Neural progenitor cell (in vitro differentiated cells): ENCODE data around the gene PKNOX2. TPM values are rescaled to one million over a fixed set of nuclear protein-coding genes. Genes with fewer than 3 reads are reported as not detected.

Experiments used
- DNase-seq: peaks from one replicate; pipeline ENCODE4 v3.0.0-alpha.2; 2016; ENCODE audit warnings: low spot score
- H2AFZ ChIP-seq: fragments of 200-600 bp; sonication (generic); replicated peaks from 2 replicates; pipeline ENCODE4 v1.6.1; 2016; ENCODE audit warnings: antibody characterized with exemption
- H3F3A ChIP-seq: fragments of 200-600 bp; sonication (generic); 2 replicates; pipeline ENCODE4 v1.6.1; 2016; ENCODE audit warnings: antibody characterized with exemption, low read depth
- H3K27ac ChIP-seq: fragments of 200-600 bp; sonication (generic); 2 replicates; pipeline ENCODE4 v1.5.1; 2016; ENCODE audit warnings: mild to moderate bottlenecking
- H3K27me3 ChIP-seq: fragments of 200-600 bp; sonication (generic); 2 replicates; pipeline ENCODE4 v1.6.1; 2016; ENCODE audit warnings: mild to moderate bottlenecking, moderate library complexity
- H3K36me3 ChIP-seq: fragments of 200-600 bp; sonication (generic); 2 replicates; pipeline ENCODE4 v1.5.1; 2016
- H3K4me1 ChIP-seq: fragments of 200-600 bp; sonication (generic); 2 replicates; pipeline ENCODE4 v1.6.1; 2016; ENCODE audit warnings: mixed run types
- H3K4me2 ChIP-seq: fragments of 200-600 bp; sonication (generic); 2 replicates; pipeline ENCODE4 v1.6.1; 2016
- H3K4me3 ChIP-seq: fragments of 200-600 bp; sonication (generic); 2 replicates; pipeline ENCODE4 v1.5.1; 2016
- H3K79me2 ChIP-seq: fragments of 200-600 bp; sonication (generic); 2 replicates; pipeline ENCODE4 v1.6.1; 2016; ENCODE audit warnings: low read depth
- H3K9ac ChIP-seq: fragments of 200-600 bp; sonication (generic); 2 replicates; pipeline ENCODE4 v1.6.1; 2016
- H3K9me3 ChIP-seq: fragments of 200-600 bp; sonication (generic); 2 replicates; pipeline ENCODE4 v1.5.1; 2016; ENCODE audit warnings: low read depth
- H4K20me1 ChIP-seq: fragments of 200-600 bp; sonication (generic); 2 replicates; pipeline ENCODE4 v1.6.1; 2016; ENCODE audit warnings: low read depth
- H3K27ac Mint-ChIP-seq: 3 replicates; pipeline ENCODE4 v1.8.0; 2021; ENCODE audit warnings: mixed read lengths
- H3K27me3 Mint-ChIP-seq: 2 replicates; pipeline ENCODE4 v1.8.0; 2022; ENCODE audit warnings: low read depth, mild to moderate bottlenecking, inconsistent platforms, moderate library complexity, mixed read lengths; ENCODE audit not compliant: insufficient read depth
- H3K36me3 Mint-ChIP-seq: 3 replicates; pipeline ENCODE4 v1.8.0; 2021; ENCODE audit warnings: mixed read lengths
- H3K4me1 Mint-ChIP-seq: 3 replicates; pipeline ENCODE4 v1.8.0; 2021; ENCODE audit warnings: mixed read lengths
- H3K4me3 Mint-ChIP-seq: 3 replicates; pipeline ENCODE4 v1.8.0; 2021; ENCODE audit warnings: mild to moderate bottlenecking, moderate library complexity, mixed read lengths
- H3K9me3 Mint-ChIP-seq: 3 replicates; pipeline ENCODE4 v1.8.0; 2020; ENCODE audit warnings: mixed read lengths
- CTCF ChIP-seq: fragments of 200-600 bp; sonication (generic); IDR thresholded peaks from 2 replicates; pipeline ENCODE4 v1.5.1; 2017; ENCODE audit warnings: antibody characterized with exemption, mild to moderate bottlenecking
- EZH2 ChIP-seq: fragments of 200-600 bp; sonication (generic); IDR thresholded peaks from 2 replicates; pipeline ENCODE4 v1.6.1; 2017; ENCODE audit warnings: antibody characterized with exemption, mild to moderate bottlenecking, moderate library complexity
- EZH2phosphoT487 ChIP-seq: fragments of 200-600 bp; sonication (generic); IDR thresholded peaks from 2 replicates; pipeline ENCODE4 v1.6.1; 2017; ENCODE audit warnings: antibody characterized with exemption
- total RNA-seq: library from RNA; depleted of rRNA; stranded (reverse); fragments of >200 nt; gene quantifications from 2 replicates; pipeline ENCODE4 v1.2.3, GENCODE V29; 2015; ENCODE audit warnings: low replicate concordance

The PKNOX2 gene
- total RNA-seq, 1 donor from 2014 or later, result 4.3 TPM

GRCh38 chr11:125389339-125390166 is 225.0 kb downstream of the PKNOX2 start:
- Mint-ChIP-seq H3K27me3 (peaks cover 8% of the 10 kb centered on the region), H3K9me3 (no peaks in the 10 kb centered on the region), H3K4me1 (peaks cover 6% of the 10 kb centered on the region), H3K36me3 (peaks cover 53% of the 10 kb centered on the region), H3K27ac (no peak overlapping the region), H3K4me3 (no peak overlapping the region)
- H3K9ac ChIP-seq, result no peak overlapping the region
- H3K4me3 ChIP-seq, result no peak overlapping the region
- H3K27ac ChIP-seq, result no peak overlapping the region
- TF ChIP-seq EZH2 (no peak), EZH2phosphoT487 (no peak), CTCF (no peak)
- H4K20me1 ChIP-seq, result no peaks in the 10 kb centered on the region
- H3F3A ChIP-seq, result peaks cover 4% of the 10 kb centered on the region
- no peak overlapping the region for H2AFZ ChIP-seq
- peaks cover 21% of the 10 kb centered on the region for H3K4me1 ChIP-seq
- no peaks in the 10 kb centered on the region for H3K79me2 ChIP-seq
- no peaks in the 10 kb centered on the region for H3K36me3 ChIP-seq
- H3K4me2 ChIP-seq, result no peak overlapping the region
- H3K9me3 ChIP-seq, result no peaks in the 10 kb centered on the region
- DNase-seq, result no peak
- H3K27me3 ChIP-seq, result no peaks in the 10 kb centered on the region

- no peak overlapping the region for H3K4me2 ChIP-seq
- no peaks in the 10 kb centered on the region for H3K79me2 ChIP-seq
- no peak overlapping the region for H3K27ac Mint-ChIP-seq
- H3K4me3 Mint-ChIP-seq, result no peak overlapping the region
- no peak overlapping the region for H3K9ac ChIP-seq
- peaks cover 5% of the 10 kb centered on the region for H3K27me3 Mint-ChIP-seq
- H2AFZ ChIP-seq, result no peak overlapping the region
- peaks cover 6% of the 10 kb centered on the region for H3K4me1 Mint-ChIP-seq
- no peaks in the 10 kb centered on the region for H4K20me1 ChIP-seq
- H3K4me3 ChIP-seq, result no peak overlapping the region
- H3K4me1 ChIP-seq, result peaks cover 22% of the 10 kb centered on the region
- no peaks in the 10 kb centered on the region for H3K9me3 Mint-ChIP-seq
- peak; percentile 21 for DNase-seq
- no peak overlapping the region for H3K27ac ChIP-seq
- no peaks in the 10 kb centered on the region for H3K36me3 ChIP-seq
- H3K9me3 ChIP-seq, result no peaks in the 10 kb centered on the region
- no peak for TF ChIP-seq CTCF
- no peak for TF ChIP-seq EZH2phosphoT487
- no peak for TF ChIP-seq EZH2
- peaks cover 50% of the 10 kb centered on the region for H3K36me3 Mint-ChIP-seq
- H3K27me3 ChIP-seq, result no peaks in the 10 kb centered on the region
- H3F3A ChIP-seq, result peaks cover 4% of the 10 kb centered on the region
These were observed 226.4 kb downstream of the PKNOX2 start for GRCh38 chr11:125390946-125391345.

- no peak for TF ChIP-seq EZH2
- TF ChIP-seq EZH2phosphoT487, result no peak
- peak; percentile 16 for TF ChIP-seq CTCF
- no peak overlapping the region for H3K4me2 ChIP-seq
- H2AFZ ChIP-seq, result no peak overlapping the region
- peaks cover 4% of the 10 kb centered on the region for H3F3A ChIP-seq
- peaks cover 22% of the 10 kb centered on the region for H3K4me1 ChIP-seq
- DNase-seq, result no peak
- H4K20me1 ChIP-seq, result no peaks in the 10 kb centered on the region
- H3K36me3 Mint-ChIP-seq, result peaks cover 42% of the 10 kb centered on the region
- H3K9me3 ChIP-seq, result no peaks in the 10 kb centered on the region
- H3K79me2 ChIP-seq, result no peaks in the 10 kb centered on the region
- H3K4me1 Mint-ChIP-seq, result peaks cover 6% of the 10 kb centered on the region
- H3K27ac ChIP-seq, result no peak overlapping the region
- H3K4me3 ChIP-seq, result no peak overlapping the region
- no peaks in the 10 kb centered on the region for H3K9me3 Mint-ChIP-seq
- H3K27me3 Mint-ChIP-seq, result peaks cover 5% of the 10 kb centered on the region
- H3K27ac Mint-ChIP-seq, result no peak overlapping the region
- no peaks in the 10 kb centered on the region for H3K27me3 ChIP-seq
- no peak overlapping the region for H3K9ac ChIP-seq
- no peak overlapping the region for H3K4me3 Mint-ChIP-seq
- no peaks in the 10 kb centered on the region for H3K36me3 ChIP-seq
These were observed 228.8 kb downstream of the PKNOX2 start for GRCh38 chr11:125393331-125393730.
